HG03378 (cell line): Measurements from ENCODE around the gene ADARB2.
A peak's percentile ranks its signal among the peaks of the same experiment; 100 is the strongest.

Experiments
- ATAC-seq: cut with Tn5 transposase; IDR thresholded peaks from one replicate; pipeline ENCODE4 v1.9.1; 2021; ENCODE audit warnings: mild to moderate bottlenecking, moderate library complexity; ENCODE audit not compliant: unreplicated experiment

Gene ADARB2

DNA sequence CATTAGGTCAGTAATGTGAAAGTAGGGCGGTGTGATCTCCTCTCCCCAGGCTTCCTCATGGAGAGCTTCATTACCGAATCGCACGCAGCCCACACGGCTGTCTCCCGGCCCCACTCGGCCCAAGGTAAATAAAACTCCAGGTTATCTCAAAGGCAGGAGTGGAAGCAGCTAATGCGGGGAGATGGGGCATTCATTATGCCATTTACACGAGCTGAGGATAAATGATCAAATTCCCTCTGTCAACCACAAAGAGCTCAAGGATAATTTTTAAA is 93.5 kb downstream of the ADARB2 start:
- ATAC-seq: no peak

GRCh38 chr10:1643161-1643907 is 94.0 kb downstream of the ADARB2 start:
- ATAC-seq: peak; percentile 64

GRCh38 chr10:1642600-1643160 is 94.6 kb downstream of the ADARB2 start:
- ATAC-seq: no peak

- no peak for ATAC-seq
Observed at GRCh38 chr10:1641402-1641801, 95.9 kb downstream of the ADARB2 start.

DNA sequence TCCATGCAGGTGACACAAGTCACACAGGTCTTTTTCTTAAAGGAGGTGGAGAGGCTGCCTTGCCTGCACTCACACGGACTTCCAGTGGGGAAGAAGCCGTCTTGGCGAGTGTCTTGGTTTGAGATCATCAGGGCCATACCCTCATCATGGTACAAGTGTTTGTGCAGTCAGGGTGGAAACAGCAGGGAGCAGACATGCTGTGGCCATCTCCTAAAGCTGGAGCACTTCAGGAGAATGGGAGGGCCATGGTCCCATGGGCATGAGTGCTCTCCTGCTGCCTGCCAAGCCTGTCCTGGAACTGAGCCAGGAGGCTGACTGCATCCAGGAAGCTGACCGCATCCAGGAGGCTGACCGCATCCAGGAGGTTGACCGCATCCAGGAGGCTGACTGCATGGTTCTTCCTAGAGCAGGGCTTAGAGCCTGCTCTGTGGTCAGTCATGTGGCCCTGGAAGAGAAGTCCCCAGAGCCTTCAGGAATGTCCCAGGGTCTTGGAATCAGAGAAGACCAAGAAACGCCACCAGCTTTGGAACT is 98.4 kb downstream of the ADARB2 start:
- ATAC-seq: no peak

DNA sequence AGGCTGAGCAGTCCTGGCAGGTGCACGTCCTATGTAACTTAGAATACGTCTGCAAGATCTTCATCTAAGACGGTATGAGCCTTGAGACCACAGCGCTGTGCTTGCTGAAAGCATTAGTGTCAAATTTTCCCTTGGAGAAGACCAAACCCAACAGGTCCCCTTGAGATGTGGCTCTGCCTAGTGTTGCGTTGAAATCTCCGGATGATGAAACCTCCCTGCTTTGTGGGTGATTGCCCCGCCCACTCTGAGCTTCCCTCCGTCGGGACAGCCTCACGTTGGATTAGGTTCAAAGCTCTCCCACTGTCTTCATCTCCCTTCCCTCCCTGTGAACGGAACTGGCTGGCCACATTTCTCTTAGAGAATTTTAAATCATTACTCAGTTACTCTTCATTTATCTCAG is 102.0 kb downstream of the ADARB2 start:
- no peak for ATAC-seq

DNA sequence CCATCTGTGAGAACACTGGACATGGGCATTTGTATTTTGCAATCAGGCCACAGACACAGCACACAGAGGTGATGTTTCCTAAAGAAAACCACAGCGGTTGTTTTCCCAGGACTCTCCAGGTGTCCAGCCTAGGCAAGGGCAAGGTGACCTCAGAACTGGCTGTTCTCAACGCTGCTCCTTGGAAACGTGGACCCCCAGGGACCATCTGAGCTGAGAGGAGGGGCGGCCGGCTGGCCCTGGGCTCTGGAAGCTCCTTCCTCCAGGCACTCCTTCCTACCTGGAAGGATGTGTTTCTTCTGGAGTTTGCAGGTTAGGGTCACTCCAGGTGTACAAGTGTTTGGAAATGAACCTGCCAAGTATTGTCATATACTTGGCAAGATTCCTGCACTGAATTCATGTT is 103.1 kb downstream of the ADARB2 start:
- ATAC-seq: no peak

GRCh38 chr10:1633783-1634182 is 103.5 kb downstream of the ADARB2 start:
- no peak for ATAC-seq

GRCh38 chr10:1632596-1632995 is 104.7 kb downstream of the ADARB2 start:
- no peak for ATAC-seq

GRCh38 chr10:1632141-1632540 is 105.2 kb downstream of the ADARB2 start:
- ATAC-seq: no peak

- no peak for ATAC-seq
Observed at GRCh38 chr10:1631282-1631681, 106.0 kb downstream of the ADARB2 start.

DNA sequence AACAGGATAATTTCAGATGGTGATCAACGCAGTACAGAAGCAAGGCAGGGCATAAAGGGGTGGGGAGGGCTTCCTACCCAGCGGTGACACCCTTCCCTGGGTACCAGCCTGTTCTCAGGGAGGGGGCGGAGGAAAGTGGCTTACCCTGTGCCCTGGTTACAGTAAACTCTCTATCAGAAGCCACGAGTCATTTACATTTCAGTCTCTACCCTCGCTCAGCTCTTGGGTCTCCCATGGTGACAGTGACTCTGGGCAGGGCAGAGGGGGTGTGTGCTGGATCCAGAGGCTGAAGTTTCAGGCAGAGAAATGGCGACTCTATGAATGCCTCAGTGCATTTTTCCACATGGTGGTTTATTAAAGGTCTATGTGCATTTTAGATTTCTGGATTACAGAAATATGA is 107.0 kb downstream of the ADARB2 start:
- no peak for ATAC-seq

GRCh38 chr10:1629326-1630198 is 107.8 kb downstream of the ADARB2 start:
- ATAC-seq: no peak

DNA sequence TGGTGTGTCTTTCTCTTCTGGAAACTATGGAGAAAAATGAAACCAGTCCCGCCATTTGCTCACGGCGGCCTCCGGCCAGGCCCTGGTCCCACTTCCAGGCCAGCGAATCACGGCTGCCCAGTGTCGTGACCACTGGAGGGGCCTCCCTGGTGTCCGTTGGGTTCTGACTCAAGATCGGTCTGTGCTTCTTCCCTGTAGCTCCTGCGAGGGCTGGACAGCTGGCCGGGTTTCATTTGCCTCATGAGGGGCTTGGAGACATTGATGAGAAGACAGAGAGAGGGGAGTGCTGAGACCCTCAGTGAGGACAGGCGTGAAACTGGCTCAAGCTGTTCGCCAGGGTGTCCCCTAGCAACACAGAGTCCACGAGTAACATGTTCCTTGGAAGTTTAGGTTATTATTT is 108.6 kb downstream of the ADARB2 start:
- no peak for ATAC-seq

DNA sequence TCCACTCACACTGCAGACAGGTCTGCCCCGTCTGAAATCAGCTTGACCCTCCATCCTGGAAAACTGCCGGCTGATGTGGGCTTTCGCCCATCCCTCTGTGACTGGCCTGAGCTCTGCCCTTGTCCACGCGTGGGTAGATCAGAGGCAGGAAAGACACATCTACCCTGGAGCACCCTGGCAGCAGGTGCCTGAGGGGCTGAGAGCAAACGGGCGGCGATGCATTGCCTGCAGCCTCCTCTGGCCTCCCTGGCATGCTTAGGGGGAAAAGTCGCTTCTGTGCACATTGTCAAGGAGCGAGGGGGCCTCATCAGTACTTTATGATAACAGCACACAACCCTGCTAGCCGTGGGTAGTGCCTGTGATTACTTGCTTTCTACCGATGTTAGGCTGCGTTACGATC is 109.4 kb downstream of the ADARB2 start:
- ATAC-seq: no peak

DNA sequence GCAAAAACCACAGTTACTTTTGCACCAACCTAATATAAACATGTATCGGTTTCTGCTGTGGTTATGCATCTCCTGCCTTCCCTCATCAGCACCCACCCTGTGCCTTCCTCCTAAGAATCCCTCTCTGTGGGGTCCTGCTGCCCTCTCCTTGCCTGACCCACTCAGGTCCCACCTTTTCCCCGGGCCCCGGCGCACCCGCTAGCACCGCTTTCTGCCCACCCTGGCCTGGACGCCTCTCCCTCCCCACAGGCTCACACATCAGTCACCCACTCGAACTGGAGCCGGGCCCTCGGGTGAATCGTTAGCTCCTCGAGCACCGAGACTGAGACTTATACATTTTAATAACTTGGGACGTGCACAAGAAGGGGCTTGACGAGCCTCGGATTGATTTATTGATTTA is 110.5 kb downstream of the ADARB2 start:
- no peak for ATAC-seq

DNA sequence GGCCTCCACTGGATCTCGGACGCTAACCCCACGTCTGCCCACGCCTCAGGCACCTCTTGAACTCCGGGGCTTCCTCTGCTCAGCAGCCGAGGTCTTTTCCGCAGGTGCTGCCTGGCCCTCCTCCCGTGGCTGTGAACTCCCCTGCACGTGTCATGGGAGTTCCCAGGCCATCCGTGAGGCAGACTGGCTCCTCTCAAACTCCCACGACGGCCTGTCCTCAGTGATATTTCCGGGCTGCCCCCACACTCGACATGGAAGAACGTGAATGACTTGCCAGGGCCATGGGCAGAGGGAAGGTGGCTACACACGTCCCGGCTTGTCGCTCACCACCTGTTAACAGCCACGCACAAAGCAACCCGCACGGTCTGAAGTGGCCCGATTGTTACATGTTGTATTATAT is 110.9 kb downstream of the ADARB2 start:
- ATAC-seq: no peak

DNA sequence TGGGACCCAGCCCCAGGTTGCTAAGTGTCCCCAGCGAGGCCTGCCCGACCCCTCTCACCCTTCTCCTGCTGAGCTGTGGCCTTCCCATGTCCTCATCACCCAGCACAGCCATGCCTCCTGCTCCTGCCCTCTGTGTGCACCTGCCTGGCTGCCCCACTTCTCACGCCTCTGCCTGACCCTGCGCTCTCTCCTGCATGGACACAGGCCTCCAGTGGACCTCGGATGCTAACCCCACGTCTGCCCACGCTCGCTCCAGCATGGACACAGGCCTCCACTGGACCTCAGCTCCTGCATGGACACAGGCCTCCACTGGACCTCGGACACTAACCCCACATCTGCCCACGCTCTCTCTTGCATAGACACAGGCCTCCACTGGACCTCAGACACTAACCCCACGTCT is 111.6 kb downstream of the ADARB2 start:
- no peak for ATAC-seq

DNA sequence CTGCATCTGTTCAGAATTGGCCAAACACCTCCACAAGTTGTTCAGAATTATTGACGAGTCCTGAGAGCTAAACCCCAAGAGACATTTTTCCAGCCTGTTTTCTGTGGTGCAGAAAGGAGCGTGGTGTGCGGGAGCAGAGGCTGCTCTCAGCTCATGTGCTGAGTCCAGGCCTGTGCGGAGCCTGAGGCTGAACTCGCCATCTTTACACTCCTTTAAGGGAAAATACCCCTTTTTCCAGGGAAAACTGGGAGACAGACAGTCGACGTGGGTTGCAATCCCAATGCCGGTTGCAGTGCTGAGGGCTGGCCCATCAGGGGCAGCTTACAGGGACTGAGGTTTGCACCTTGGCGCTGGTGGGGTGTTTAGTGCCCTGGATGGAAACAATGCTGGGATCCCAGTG is 112.2 kb downstream of the ADARB2 start:
- ATAC-seq: no peak

GRCh38 chr10:1624240-1624639 is 113.1 kb downstream of the ADARB2 start:
- ATAC-seq: no peak

- no peak for ATAC-seq
Observed at GRCh38 chr10:1620803-1621202, 116.5 kb downstream of the ADARB2 start.
